ENCODE results near the gene PGM1.

Gene PGM1

GRCh38 chr1:63593303-63593885, at the start of gene PGM1:
Gene PGM1, plus strand, starts transcription at chr1:63593411. Its CDS starts 78 bp downstream, at chr1:63593489.
- TF ChIP-seq, protein P1, sequence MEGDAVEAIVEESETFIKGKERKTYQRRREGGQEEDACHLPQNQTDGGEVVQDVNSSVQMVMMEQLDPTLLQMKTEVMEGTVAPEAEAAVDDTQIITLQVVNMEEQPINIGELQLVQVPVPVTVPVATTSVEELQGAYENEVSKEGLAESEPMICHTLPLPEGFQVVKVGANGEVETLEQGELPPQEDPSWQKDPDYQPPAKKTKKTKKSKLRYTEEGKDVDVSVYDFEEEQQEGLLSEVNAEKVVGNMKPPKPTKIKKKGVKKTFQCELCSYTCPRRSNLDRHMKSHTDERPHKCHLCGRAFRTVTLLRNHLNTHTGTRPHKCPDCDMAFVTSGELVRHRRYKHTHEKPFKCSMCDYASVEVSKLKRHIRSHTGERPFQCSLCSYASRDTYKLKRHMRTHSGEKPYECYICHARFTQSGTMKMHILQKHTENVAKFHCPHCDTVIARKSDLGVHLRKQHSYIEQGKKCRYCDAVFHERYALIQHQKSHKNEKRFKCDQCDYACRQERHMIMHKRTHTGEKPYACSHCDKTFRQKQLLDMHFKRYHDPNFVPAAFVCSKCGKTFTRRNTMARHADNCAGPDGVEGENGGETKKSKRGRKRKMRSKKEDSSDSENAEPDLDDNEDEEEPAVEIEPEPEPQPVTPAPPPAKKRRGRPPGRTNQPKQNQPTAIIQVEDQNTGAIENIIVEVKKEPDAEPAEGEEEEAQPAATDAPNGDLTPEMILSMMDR (IDR thresholded peaks at IDR 0.05; ENCODE audit: low read depth, low read length): no peak
- H3K4me3 ChIP-seq (ENCODE audit: low read depth, low read length): peak within 1 kb of the TSS; percentile 78

- H3K4me3 ChIP-seq (ENCODE audit: low read depth, low read length): no peak overlapping the region
- TF ChIP-seq, protein P1 (IDR thresholded peaks at IDR 0.05; ENCODE audit: low read depth, low read length): no peak
Observed at GRCh38 chr1:63545780-63546179, 47.4 kb upstream of the PGM1 start.

DNA sequence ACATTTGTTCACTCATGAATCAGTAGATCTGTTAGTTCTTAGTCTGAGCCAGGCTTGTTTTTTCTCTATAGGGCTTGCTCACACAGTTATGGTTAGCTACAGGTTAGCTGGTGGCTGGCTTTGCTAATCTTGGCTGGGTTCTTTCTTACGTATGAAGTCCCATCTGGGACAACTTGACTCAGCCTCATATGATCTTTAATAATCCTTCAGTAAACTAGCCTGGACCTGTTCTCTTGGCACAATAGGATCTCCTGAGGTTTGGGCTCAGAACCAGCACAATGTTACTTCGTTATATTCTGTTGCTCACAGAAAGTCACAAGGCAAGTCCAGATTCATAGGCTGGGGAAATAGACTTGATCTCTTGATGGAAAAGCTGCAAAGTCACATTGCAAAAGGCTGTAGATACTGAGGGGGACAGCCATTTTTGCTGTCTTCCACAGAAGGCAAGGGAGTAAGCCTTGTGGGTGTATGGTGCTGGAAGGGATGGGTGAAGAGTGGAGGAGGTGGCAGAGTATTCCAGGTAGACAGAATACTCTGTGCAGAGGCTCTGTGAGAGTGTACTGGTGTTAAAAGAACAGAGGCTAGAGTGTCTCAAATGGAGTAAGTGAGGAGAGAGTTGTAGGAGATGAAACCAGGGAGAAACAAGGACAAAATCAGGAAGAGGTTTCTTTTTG, 45.5 kb upstream of the PGM1 start:
- H3K4me3 ChIP-seq (ENCODE audit: low read depth, low read length): no peak overlapping the region
- TF ChIP-seq, protein P1 (IDR thresholded peaks at IDR 0.05; ENCODE audit: low read depth, low read length): no peak

DNA sequence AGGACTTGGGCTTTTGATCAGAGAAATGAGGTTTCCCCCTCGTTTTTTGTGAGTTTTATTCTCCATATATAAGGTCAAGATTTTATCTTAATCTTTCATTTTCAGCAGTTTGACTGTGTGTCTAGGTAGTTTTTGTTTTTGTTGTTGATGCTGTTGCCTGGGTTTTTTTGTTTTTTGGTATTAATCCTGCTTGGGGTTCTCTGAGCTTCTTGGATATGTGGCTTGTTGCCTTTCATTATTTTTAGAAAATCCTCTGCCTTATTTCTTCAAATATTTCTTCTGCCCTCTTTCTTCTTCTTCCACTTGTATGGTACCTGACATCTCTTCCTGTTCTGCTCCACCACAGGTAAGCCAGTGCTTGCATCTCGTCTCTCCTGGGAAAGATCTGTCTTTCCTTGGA, 44.9 kb upstream of the PGM1 start:
- TF ChIP-seq, protein P1 (IDR thresholded peaks at IDR 0.05; ENCODE audit: low read depth, low read length): no peak
- no peak overlapping the region for H3K4me3 ChIP-seq (ENCODE audit: low read depth, low read length)

- no peak overlapping the region for H3K4me3 ChIP-seq (ENCODE audit: low read depth, low read length)
Observed at GRCh38 chr1:63548877-63549276, 44.3 kb upstream of the PGM1 start.

DNA sequence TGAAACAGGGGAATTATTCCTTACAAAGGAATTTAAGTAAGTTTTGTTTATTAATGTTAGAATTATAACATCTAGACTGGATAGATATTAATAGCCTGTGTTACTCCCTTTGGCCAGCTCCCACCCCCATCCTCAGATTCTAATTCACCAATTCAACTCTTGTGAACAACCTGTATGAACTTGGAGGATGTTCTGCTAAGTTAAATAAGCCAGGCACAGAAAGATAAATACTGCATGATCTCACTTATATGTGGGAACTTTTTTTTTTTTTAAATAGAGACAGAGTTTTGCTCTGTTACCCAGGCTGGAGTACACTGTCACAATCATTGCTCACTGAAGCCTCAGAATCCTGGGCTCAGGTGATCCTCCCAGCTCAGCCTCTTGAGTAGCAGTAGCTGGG, 37.7 kb upstream of the PGM1 start:
- no peak overlapping the region for H3K4me3 ChIP-seq (ENCODE audit: low read depth, low read length)
- TF ChIP-seq, protein P1 (IDR thresholded peaks at IDR 0.05; ENCODE audit: low read depth, low read length): no peak

More at GRCh38 chr1:63548877-63549276, 44.3 kb upstream of the PGM1 start:
- TF ChIP-seq, protein P1 (IDR thresholded peaks at IDR 0.05; ENCODE audit: low read depth, low read length): no peak

DNA sequence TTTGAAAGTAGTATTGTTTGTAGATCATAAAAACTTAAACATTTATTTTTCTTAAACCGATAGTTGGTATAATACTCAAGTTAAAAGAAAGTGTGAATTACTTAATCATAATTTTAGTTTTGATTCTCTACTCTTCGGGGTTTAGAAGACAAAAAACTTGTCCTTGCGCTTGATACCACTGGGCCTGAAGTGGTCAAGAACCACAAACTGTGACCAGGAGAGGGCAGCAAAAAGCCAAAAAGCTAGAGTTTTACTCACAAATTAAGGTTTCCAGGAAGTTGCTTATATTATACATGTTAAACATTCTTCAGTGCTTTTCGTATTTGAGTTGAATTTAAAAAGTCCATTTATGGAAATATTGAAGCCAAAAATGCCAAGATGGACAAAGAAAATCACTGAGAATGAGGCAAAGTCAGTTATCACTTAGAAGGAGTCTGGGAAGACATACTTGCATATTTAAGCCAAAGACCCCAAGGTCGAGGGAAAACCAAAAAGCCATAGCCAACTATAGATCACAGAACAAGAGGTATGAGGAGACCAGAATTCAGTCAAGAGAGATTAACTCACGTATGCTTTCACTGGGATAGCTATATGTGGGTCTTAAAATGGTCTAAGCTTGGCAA, 35.7 kb upstream of the PGM1 start:
- TF ChIP-seq, protein P1 (IDR thresholded peaks at IDR 0.05; ENCODE audit: low read depth, low read length): peak; percentile 61

More for the DNA sequence above, 35.7 kb upstream of the PGM1 start:
- H3K4me3 ChIP-seq (ENCODE audit: low read depth, low read length): no peak overlapping the region

Measured in WI38 (cell line).